M059J (cell line): ENCODE measurements around the gene ITFG2. TPM values are rescaled to one million over a fixed set of nuclear protein-coding genes. Genes with fewer than 3 reads are reported as not detected.
"Not testable (repeated sequence)": the region's sequence is repeated elsewhere in the genome, so short reads cannot be mapped to it uniquely, and the experiment has no call there.

Experiments
- DNase-seq: peaks from one replicate; pipeline ENCODE4 v3.0.0-alpha.2; 2012; ENCODE audit warnings: low read depth
- total RNA-seq: library from RNA; depleted of rRNA; stranded (reverse); fragments of >200 nt; shearing (Covaris generic); gene quantifications from 2 replicates; pipeline ENCODE4 v1.2.3, GENCODE V29; 2014; rRNA removed

ITFG2 gene
- total RNA-seq, 1 experiment from 2014 or later: 13.8 TPM

- DNase-seq: not testable (repeated sequence)
Measured at GRCh38 chr12:2863402-2863801, 50.9 kb downstream of the ITFG2 start.

- no peak for DNase-seq
Measured at GRCh38 chr12:2864198-2864597, 51.7 kb downstream of the ITFG2 start.

- DNase-seq: not testable (repeated sequence)
Measured at GRCh38 chr12:2868986-2869632, 56.6 kb downstream of the ITFG2 start.

Other genes with a start within 250 kb of the ITFG2 start
- 42.1 and 43.0 TPM in 2 replicates for gene FKBP4, start 17.7 kb upstream of the ITFG2 start, total RNA-seq
- gene NRIP2, start 22.4 kb downstream of the ITFG2 start, total RNA-seq: not detected in 2 replicates
- not detected in 2 replicates for gene TEX52, start 44.4 kb downstream of the ITFG2 start, total RNA-seq
- 45.5 and 67.5 TPM in 2 replicates for gene FOXM1, start 64.5 kb downstream of the ITFG2 start, total RNA-seq
- gene RHNO1, start 64.6 kb downstream of the ITFG2 start, total RNA-seq: 68.6 and 69.4 TPM in 2 replicates
- gene TULP3, start 78.2 kb downstream of the ITFG2 start, total RNA-seq: 33.5 and 37.8 TPM in 2 replicates
- gene TEAD4, start 146.7 kb downstream of the ITFG2 start, total RNA-seq: 12.3 and 16.5 TPM in 2 replicates